A549 (cell line): ENCODE data around the gene CD276. TPM values are rescaled to one million over a fixed set of nuclear protein-coding genes. Genes with fewer than 3 reads are reported as not detected.

Experiments used
- ATAC-seq, 2 experiments: fragments of 200-7000 bp in 1 of 2; fragments of >200 bp in 1 of 2; cut with Nextera tagmentation in 1 of 2; cut with Tn5 transposase in 1 of 2; 3 replicates each; pipeline versions ENCODE4 v1.8.0 to v1.9.1; 2018 to 2020; ENCODE audit warnings: mild to moderate bottlenecking in 1 of 2, moderate library complexity in 1 of 2
- CTCF ChIA-PET: fragments of 300-600 bp; sonication (Branson Sonifier 250); formaldehyde crosslinking; extraction: SDS; loops from one replicate; lab custom pipeline; 2021; ENCODE audit warnings: antibody characterized with exemption, inconsistent platforms; lab: Yijun Ruan, JAX
- POLR2A ChIA-PET: fragments of 350-600 bp; formaldehyde crosslinking; extraction: SDS; loops from one replicate; lab custom pipeline; 2021; ENCODE audit warnings: antibody characterized with exemption, inconsistent platforms; lab: Yijun Ruan, JAX
- DNase-seq, 2 experiments: peaks; one replicate each; pipeline versions ENCODE4 v3.0.0 to v3.0.0-alpha.2; 2011 to 2016; ENCODE audit warnings: low read depth in 1 of 2, low spot score in 1 of 2
- FAIRE-seq: peaks from 2 replicates; lab custom pipeline; 2011; peaks lifted over from hg19 to GRCh38; lab: Jason Lieb, UNC
- H3K27ac ChIP-seq, 2 experiments: fragments of >200 bp; sonication (Bioruptor Twin); formaldehyde crosslinking; 3 replicates each; pipeline ENCODE4 v1.5.1; 2016 to 2017
- H3K4me1 ChIP-seq: fragments of >200 bp; sonication (Bioruptor Twin); formaldehyde crosslinking; 3 replicates; pipeline ENCODE4 v1.6.1; 2016
- H3K4me2 ChIP-seq: fragments of >200 bp; sonication (Bioruptor Twin); formaldehyde crosslinking; 3 replicates; pipeline ENCODE4 v1.6.1; 2016
- H3K4me3 ChIP-seq: fragments of >200 bp; sonication (Bioruptor Twin); formaldehyde crosslinking; 3 replicates; pipeline ENCODE4 v1.5.1; 2016
- H3K9me3 ChIP-seq: fragments of >200 bp; sonication (Bioruptor Twin); formaldehyde crosslinking; 3 replicates; pipeline ENCODE4 v1.6.1; 2016
- BCL3 ChIP-seq: fragments of >200 bp; sonication (Bioruptor Twin); formaldehyde crosslinking; IDR thresholded peaks from 3 replicates; pipeline ENCODE4 v1.6.1; 2016
- BHLHE40 ChIP-seq: IDR thresholded peaks from 2 replicates; pipeline ENCODE4 v1.6.1; 2012; ENCODE audit warnings: low read depth, low read length, inconsistent platforms
- CBX2 ChIP-seq: fragments of 200-600 bp; sonication (generic); IDR thresholded peaks from 2 replicates; pipeline ENCODE4 v1.6.1; 2016; ENCODE audit warnings: low read depth, mild to moderate bottlenecking, borderline replicate concordance
- CEBPB ChIP-seq, 2 experiments: fragments of >200 bp in 1 of 2; sonication (Bioruptor Twin) in 1 of 2; formaldehyde crosslinking in 1 of 2; IDR thresholded peaks; 2 replicates each; pipeline ENCODE4 v1.6.1; 2012 to 2016
- CHD4 ChIP-seq: fragments of 200-600 bp; sonication (generic); IDR thresholded peaks from 2 replicates; pipeline ENCODE4 v1.6.1; 2016; ENCODE audit warnings: antibody characterized with exemption, mild to moderate bottlenecking, borderline replicate concordance
- EP300 ChIP-seq, 2 experiments: fragments of >200 bp; sonication (Bioruptor Twin); formaldehyde crosslinking; IDR thresholded peaks; 2 replicates in 1 of 2; 3 replicates in 1 of 2; pipeline ENCODE4 v1.6.1; 2016 to 2017
- ESRRA ChIP-seq: fragments of 150-350 bp; IDR thresholded peaks from 2 replicates; pipeline ENCODE4 v1.6.1; 2014; ENCODE audit warnings: mild to moderate bottlenecking, low read length, borderline replicate concordance
- HOXB5 ChIP-seq: fragments of 250-450 bp; sonication (Bioruptor Pico); IDR thresholded peaks from 2 replicates; pipeline ENCODE4 v1.5.0; 2020; ENCODE audit warnings: mild to moderate bottlenecking, moderate library complexity
- KDM1A ChIP-seq: fragments of 200-600 bp; sonication (generic); IDR thresholded peaks from 2 replicates; pipeline ENCODE4 v1.6.1; 2016; ENCODE audit warnings: low read depth, mild to moderate bottlenecking
- NFE2L2 ChIP-seq: fragments of 150-350 bp; conservative IDR thresholded peaks from 2 replicates; pipeline ENCODE4 v1.6.1; 2014; ENCODE audit warnings: low read length
- PBX3 ChIP-seq: IDR thresholded peaks from 2 replicates; pipeline ENCODE4 v1.6.1; 2012
- RARB ChIP-seq: fragments of 250-450 bp; sonication (Bioruptor Pico); IDR thresholded peaks from 2 replicates; pipeline ENCODE4 v1.8.0; 2021; ENCODE audit warnings: mild to moderate bottlenecking, moderate library complexity
- RCOR1 ChIP-seq: fragments of 150-350 bp; IDR thresholded peaks from 2 replicates; pipeline ENCODE4 v1.6.1; 2014; ENCODE audit warnings: antibody characterized with exemption, low read length, low read depth
- RNF2 ChIP-seq: fragments of 200-600 bp; sonication (generic); IDR thresholded peaks from 2 replicates; pipeline ENCODE4 v1.6.1; 2016; ENCODE audit warnings: low read depth, mild to moderate bottlenecking, antibody characterized with exemption, moderate library complexity, borderline replicate concordance
- SMC3 ChIP-seq: fragments of >200 bp; sonication (Bioruptor Twin); formaldehyde crosslinking; IDR thresholded peaks from 3 replicates; pipeline ENCODE4 v1.6.1; 2018; ENCODE audit warnings: inconsistent platforms
- SREBF2 ChIP-seq: fragments of 450-650 bp; IDR thresholded peaks from 2 replicates; pipeline ENCODE4 v1.6.1; 2014; ENCODE audit warnings: mild to moderate bottlenecking, moderate library complexity
- TP53 ChIP-seq: fragments of 250-450 bp; sonication (Bioruptor Pico); IDR thresholded peaks from 2 replicates; pipeline ENCODE4 v1.5.0; 2021; ENCODE audit warnings: mild to moderate bottlenecking, moderate library complexity
- USF2 ChIP-seq: fragments of 450-650 bp; IDR thresholded peaks from 2 replicates; pipeline ENCODE4 v1.6.1; 2014; ENCODE audit warnings: antibody characterized with exemption
- ZNF302 ChIP-seq: fragments of 250-450 bp; sonication (Bioruptor Pico); IDR thresholded peaks from 2 replicates; pipeline ENCODE4 v1.9.0; 2021; ENCODE audit warnings: inconsistent platforms, mild to moderate bottlenecking, moderate library complexity
- WGBS: methylation state at CpG from one replicate; pipeline ENCODE4 v1.1.6; 2017; ENCODE audit errors: missing lambda C conversion rate; 5-methylcytosine and 5-hydroxymethylcytosine counted together
- polyA plus RNA-seq, 4 experiments: library from polyadenylated mRNA; depleted of rRNA in 3 of 4; stranded (reverse); fragments of >200 nt; fragmentation: RNase III in 1 of 4; extraction: RNeasy Plus Mini Kit Qiagen cat#74134 plus additional on column Dnase treatment in 1 of 4; gene quantifications; 2 replicates in 3 of 4; 3 replicates in 1 of 4; pipeline ENCODE4 v1.2.3, GENCODE V29; 2011 to 2017

Gene CD276
- polyA plus RNA-seq, 2 of the 4 experiments (the other 2 are of a cell fraction): 24.8 to 31.0 TPM

- Histone ChIP-seq H3K4me2 (no peak overlapping the region), H3K4me3 (no peak overlapping the region), H3K27ac (no peak overlapping the region), H3K9me3 (no peaks in the 10 kb centered on the region), H3K4me1 (peaks cover 7% of the 10 kb centered on the region)
- ChIA-PET POLR2A (no interaction called here), CTCF (interaction anchor here (1.4 to 1.7 kb wide), 3 partner anchors 53 to 442 kb away, joined by 3 read pairs; no protein-coding TSS in a partner anchor)
- ATAC-seq: no peak
- 73% methylated on average over 11 of the region's 11 CpGs for WGBS
- FAIRE-seq: no peak
- DNase-seq: no peak
- TF ChIP-seq HOXB5 (CRISPR knock-in tag) (no peak), SREBF2 (no peak), ESRRA (no peak), BCL3 (no peak), CBX2 (no peak), NFE2L2 (no peak), KDM1A (no peak), ZNF302 (CRISPR knock-in tag) (no peak), RARB (CRISPR knock-in tag) (no peak), PBX3 (no peak)
These were observed 63.8 kb downstream of the CD276 start for GRCh38 chr15:73747847-73748590.

GRCh38 chr15:73748730-73749129 is 64.5 kb downstream of the CD276 start:
- WGBS: 53% methylated on average over 6 of the region's 6 CpGs
- Histone ChIP-seq H3K4me2 (no peak overlapping the region), H3K4me1 (peaks cover 4% of the 10 kb centered on the region; the same call in 2 of the 3 replicates), H3K27ac (no peak overlapping the region), H3K9me3 (no peaks in the 10 kb centered on the region), H3K4me3 (no peak overlapping the region)
- no peak for DNase-seq
- ATAC-seq: no peak
- ChIA-PET POLR2A (no interaction called here), CTCF (interaction anchor here (0.9 to 1.4 kb wide), 2 partner anchors 48 to 52 kb away, joined by 3 to 4 read pairs; no protein-coding TSS in a partner anchor)
- TF ChIP-seq BHLHE40 (no peak), USF2 (no peak), CEBPB (IDR thresholded peaks at IDR 0.05) (no peak), RNF2 (no peak), EP300 (IDR thresholded peaks at IDR 0.05) (no peak)
- no peak for FAIRE-seq

- DNase-seq (no peak), ATAC-seq (no peak), FAIRE-seq (no peak)
- Histone ChIP-seq H3K4me1 (peaks cover 4% of the 10 kb centered on the region; the same call in 2 of the 3 replicates), H3K9me3 (no peaks in the 10 kb centered on the region), H3K4me2 (no peak overlapping the region), H3K4me3 (no peak overlapping the region), H3K27ac (no peak overlapping the region)
- TF ChIP-seq TP53 (CRISPR knock-in tag) (no peak), CHD4 (no peak), SMC3 (no peak), RCOR1 (no peak)
- POLR2A ChIA-PET: no interaction called here
- WGBS: 72% methylated on average over 5 of the region's 5 CpGs
- CTCF ChIA-PET: interaction anchor here (0.9 to 2.5 kb wide), 4 partner anchors 44 to 158 kb away, joined by 3 to 8 read pairs (median 5); no protein-coding TSS in a partner anchor
These were observed 65.3 kb downstream of the CD276 start for GRCh38 chr15:73749533-73749932.
